Large intestine (tissue), 3 donors: Measurements from ENCODE around the gene HLCS. TPM values are rescaled to one million over a fixed set of nuclear protein-coding genes. Genes with fewer than 3 reads are reported as not detected.

ENCODE experiments used
- DNase-seq, 2 donors: peaks; one replicate each; pipeline versions ENCODE4 v3.0.0 to v3.0.0-alpha.2; 2013
- H3K27ac ChIP-seq: one replicate; pipeline ENCODE4 v1.5.1; 2013; ENCODE audit warnings: low read length
- H3K27me3 ChIP-seq: 2 replicates; pipeline ENCODE4 v1.6.1; 2013; ENCODE audit warnings: low read length; ENCODE audit not compliant: control insufficient read depth, insufficient read depth
- H3K36me3 ChIP-seq: 2 replicates; pipeline ENCODE4 v1.6.1; 2013; ENCODE audit warnings: low read length; ENCODE audit not compliant: control insufficient read depth, insufficient read depth
- H3K4me1 ChIP-seq: one replicate; pipeline ENCODE4 v1.6.1; 2013; ENCODE audit warnings: low read length; ENCODE audit not compliant: control insufficient read depth, insufficient read depth
- H3K4me3 ChIP-seq: one replicate; pipeline ENCODE4 v1.5.1; 2013; ENCODE audit warnings: low read length
- H3K9me3 ChIP-seq: one replicate; pipeline ENCODE4 v1.6.1; 2013; ENCODE audit warnings: mild to moderate bottlenecking, low read depth, low read length, moderate library complexity; ENCODE audit not compliant: control insufficient read depth
- whole genome bisulfite sequencing: methylation state at CpG from one replicate; pipeline ENCODE4 v1.1.5; 2013; ENCODE audit warnings: low lambda C conversion rate; ENCODE audit not compliant: insufficient coverage; 5-methylcytosine and 5-hydroxymethylcytosine counted together
- polyA plus RNA-seq: library from polyadenylated mRNA; unstranded; fragments of 120-200 nt; gene quantifications from one replicate; pipeline ENCODE4 v1.2.1, GENCODE V29; 2013

The HLCS gene
- polyA plus RNA-seq, 1 donor, result 12.5 TPM

DNA sequence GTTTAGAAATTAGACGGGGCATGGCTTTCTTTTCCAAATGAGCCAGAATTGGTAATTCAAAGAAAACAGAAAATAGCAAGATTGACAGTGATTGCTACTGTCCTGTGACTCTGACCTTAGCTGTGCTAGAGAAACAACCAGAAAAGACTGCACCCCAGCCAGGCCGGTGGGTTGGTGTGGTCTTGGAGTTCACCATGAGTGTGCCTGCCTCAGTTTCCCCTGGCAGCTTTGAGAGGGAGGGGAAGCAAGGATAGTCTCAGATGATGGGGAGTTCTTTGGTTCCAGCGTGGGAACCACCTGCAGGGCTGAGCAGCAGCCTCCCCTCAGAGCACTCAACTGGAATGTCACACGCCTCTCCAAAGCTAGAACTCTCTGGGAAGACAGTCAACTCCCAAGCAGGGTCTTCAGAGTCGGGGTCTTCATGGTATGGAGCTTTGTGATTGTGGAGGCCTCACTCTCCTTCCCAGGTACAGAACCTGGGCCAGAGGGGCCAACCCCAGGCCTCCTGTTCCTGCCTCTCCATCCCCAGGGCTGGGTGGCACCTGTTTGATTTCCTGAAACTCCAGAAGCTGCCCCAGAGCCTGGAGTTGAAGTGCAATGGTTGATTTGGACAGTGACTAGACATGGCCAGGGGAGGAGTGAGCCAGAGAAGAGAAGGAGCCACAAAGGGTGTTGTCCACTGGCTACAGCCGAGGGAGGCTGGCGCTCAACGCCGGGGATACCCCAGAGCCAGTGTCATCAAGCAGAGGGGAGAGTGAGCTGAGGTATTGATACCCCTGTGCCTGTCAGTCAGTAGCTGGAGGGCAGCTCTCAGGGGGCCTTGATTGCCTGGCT, 231.9 kb downstream of the HLCS start:
- H3K4me3 ChIP-seq, result no peak overlapping the region

DNA sequence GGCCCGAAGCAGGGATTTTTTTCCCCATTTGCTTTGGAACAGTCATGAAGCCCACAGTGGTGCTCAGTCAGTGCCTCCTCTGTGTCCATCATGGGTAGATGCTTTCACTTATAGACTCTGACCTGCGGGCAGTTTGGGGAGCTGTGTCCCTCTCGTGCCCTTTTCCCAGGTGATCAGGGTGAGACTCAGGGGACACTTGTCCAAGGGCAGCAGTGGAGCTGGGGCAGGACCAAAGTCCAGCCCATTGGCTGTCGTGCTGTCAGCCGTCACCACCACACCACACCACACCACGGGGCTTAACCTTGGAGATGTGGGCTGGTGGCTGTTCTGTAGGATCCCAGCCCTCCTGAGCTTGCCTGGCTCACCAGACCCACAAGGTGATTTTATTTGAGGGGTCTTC, 232.6 kb downstream of the HLCS start:
- DNase-seq, result no peak
- no peak overlapping the region for H3K4me3 ChIP-seq
- H3K27me3 ChIP-seq, result peaks cover 30% of the 10 kb centered on the region
- H3K9me3 ChIP-seq, result no peaks in the 10 kb centered on the region
- WGBS, result no CpG with 5 or more reads among the region's 6 CpGs
- no peak overlapping the region for H3K27ac ChIP-seq
- no peaks in the 10 kb centered on the region for H3K36me3 ChIP-seq
- no peaks in the 10 kb centered on the region for H3K4me1 ChIP-seq

More for the DNA sequence above, 231.9 kb downstream of the HLCS start:
- Histone ChIP-seq H3K27ac (no peak overlapping the region), H3K4me1 (no peaks in the 10 kb centered on the region), H3K36me3 (no peaks in the 10 kb centered on the region), H3K27me3 (peaks cover 26% of the 10 kb centered on the region), H3K9me3 (no peaks in the 10 kb centered on the region)
- no peak for DNase-seq
- 100% methylated on average over 1 of the region's 9 CpGs for WGBS

DNA sequence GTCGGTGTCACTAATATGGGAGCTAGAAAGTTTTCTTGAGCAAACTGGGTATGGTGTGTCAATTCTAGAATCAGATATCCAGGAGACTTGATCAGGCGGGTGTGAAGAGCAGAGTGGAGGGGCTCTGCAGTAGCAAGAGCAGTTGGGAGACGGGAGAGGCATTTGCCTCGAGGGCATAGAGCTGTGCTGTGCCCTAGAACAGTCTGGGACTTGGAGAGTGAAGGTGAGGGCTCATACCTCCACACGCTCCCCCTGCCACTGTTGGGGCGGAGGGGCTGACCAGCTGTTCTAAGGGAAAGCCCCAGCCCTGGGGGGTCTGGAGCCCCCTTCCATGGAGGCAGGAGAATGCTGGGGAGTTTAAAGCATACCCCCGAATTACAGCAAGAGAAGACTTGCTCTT, 233.7 kb downstream of the HLCS start:
- H3K9me3 ChIP-seq, result no peaks in the 10 kb centered on the region
- H3K36me3 ChIP-seq, result no peaks in the 10 kb centered on the region
- WGBS, result no CpG with 5 or more reads among the region's 7 CpGs
- H3K4me1 ChIP-seq, result no peaks in the 10 kb centered on the region
- no peak for DNase-seq
- H3K27me3 ChIP-seq, result peaks cover 31% of the 10 kb centered on the region
- H3K4me3 ChIP-seq, result no peak overlapping the region
- no peak overlapping the region for H3K27ac ChIP-seq

DNA sequence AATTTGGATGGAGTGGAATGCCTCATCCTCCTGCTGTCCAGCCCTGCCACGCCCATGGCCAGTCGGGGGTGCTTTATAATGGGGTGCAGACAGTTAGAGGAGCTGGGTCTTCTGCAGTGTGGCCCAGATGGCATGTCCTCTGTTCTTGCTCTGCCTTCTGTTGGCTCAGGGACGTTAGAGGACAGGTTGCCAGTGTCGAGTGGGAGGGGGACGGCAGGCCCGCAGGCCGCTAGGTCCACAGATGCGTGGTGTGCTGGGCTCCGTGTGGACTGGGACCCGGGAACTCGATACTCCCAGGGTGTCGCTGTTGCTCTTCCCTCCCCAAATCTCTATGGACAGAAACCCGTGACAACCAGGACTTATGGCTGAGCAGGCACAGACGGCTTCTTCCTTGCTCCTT, 234.3 kb downstream of the HLCS start:
- Histone ChIP-seq H3K9me3 (no peaks in the 10 kb centered on the region), H3K27ac (no peak overlapping the region), H3K36me3 (no peaks in the 10 kb centered on the region), H3K4me1 (no peaks in the 10 kb centered on the region), H3K27me3 (peaks cover 31% of the 10 kb centered on the region), H3K4me3 (no peak overlapping the region)
- WGBS, result no CpG with 5 or more reads among the region's 14 CpGs
- DNase-seq, result no peak

DNA sequence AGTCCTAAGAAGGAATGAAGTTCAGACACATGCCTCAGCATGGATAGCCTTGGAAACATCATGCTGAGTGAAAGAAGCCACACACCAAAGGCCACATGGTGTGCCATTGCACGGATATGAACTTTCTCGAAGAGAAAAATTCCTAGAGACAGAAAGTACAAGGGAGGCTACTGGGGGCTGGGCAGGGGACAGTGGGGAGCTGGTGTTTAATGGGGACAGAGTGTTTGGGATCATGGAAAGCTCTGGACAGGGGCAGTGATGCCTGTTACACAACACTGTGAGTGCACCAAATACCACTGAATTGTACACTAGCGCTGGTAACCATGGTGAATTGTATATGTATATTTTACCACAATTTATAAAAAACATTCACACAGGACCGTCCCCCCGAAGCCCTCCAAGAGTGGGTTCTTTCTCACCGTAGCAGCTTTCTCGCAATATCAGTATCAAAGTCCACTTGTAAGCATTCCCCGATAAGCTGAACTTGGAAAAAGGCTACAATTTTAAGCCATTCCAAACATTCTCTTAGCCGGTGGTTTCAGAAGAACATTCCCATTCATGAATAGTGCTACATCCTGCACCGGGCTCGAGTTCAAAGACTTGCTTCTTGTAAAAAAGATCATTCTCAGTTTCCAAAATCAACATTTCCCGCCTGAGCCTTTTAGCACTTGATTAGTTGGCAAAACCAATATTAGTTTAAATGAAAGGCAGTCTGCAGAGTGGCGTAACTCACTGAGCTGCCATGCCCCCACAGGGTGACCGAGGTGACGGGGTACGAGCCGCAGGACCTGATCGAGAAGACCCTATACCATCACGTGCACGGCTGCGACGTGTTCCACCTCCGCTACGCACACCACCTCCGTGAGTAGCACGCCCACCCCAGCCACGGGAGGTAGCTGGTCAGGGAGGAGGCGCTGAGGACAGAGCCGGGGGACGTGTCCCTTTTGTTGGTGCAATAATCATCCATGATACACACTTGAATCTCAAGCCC, 235.9 kb downstream of the HLCS start:
- no peak overlapping the region for H3K27ac ChIP-seq
- no peaks in the 10 kb centered on the region for H3K4me1 ChIP-seq
- H3K27me3 ChIP-seq, result peaks cover 28% of the 10 kb centered on the region
- H3K4me3 ChIP-seq, result no peak overlapping the region
- DNase-seq, result no peak
- no peaks in the 10 kb centered on the region for H3K9me3 ChIP-seq
- H3K36me3 ChIP-seq, result no peaks in the 10 kb centered on the region
- no CpG with 5 or more reads among the region's 30 CpGs for WGBS

DNA sequence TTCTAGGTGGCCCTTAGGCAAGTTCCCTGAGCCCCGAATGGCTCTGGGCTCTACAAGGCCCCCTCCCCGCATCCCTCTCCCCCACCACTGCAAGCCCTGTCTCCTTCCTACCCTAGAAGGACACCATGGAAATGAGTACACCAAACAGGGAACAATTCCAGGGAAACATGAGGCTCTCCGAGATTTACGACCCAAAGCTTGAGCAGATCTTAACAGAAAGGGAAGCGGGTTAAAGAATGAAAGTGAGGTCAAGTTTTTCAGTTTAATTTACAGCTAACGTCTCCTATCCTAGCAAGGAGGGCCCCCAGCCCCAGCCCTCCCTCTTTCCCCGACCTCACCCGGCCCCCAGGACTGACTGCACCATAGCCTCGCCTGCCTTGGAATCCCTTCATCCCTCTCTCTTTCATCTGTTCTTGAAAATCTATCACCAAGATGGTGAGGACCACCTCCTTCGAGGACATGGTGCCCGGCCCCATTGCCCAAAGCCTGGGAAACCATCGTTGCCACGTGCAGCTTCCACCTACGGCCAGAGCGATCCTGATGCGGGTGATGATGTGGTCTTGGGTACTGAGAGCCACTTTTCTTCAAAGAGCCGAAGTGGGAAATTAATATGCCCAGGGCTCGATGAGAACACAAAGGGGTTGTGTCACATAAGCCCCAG, 237.0 kb downstream of the HLCS start:
- no CpG with 5 or more reads among the region's 18 CpGs for WGBS
- no peak overlapping the region for H3K4me3 ChIP-seq

DNA sequence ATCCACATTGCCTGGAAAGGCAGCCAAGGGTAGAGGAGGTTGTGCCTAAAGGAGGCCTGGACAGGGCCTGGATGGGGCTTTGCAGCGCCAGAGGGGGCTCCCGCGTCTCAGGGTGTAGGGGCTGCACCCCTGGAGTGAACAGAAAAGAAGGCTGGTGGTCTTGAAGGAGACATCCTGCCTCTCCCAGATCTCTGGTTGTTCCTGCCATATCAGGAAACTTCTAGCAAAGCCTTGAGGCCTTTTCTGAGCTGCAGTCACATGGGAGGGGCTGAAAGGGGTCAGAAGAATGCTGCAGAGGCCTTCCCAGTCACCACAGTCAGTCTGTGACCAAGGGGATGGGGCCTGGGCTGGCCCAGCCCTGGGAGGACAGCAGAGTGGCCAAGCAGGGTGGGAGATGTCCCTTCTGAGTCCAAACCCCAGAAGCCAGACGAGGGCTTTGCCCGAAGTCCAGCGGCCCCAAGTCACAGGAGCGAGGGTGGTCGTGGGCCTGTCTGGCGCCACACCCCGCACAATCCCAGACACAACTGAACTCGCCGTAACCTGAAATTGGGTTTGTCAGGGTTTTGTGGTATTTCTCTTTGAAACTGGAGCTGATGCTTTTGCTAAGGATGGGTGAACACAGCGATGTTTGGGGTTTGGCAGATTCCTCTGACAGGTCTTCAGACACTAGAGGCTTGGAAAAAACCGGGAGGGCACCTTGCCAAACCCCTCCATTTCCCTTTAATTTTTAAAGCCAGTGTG, 237.9 kb downstream of the HLCS start:
- H3K4me1 ChIP-seq, result no peaks in the 10 kb centered on the region
- no peaks in the 10 kb centered on the region for H3K9me3 ChIP-seq
- no peak overlapping the region for H3K4me3 ChIP-seq
- no peak overlapping the region for H3K27ac ChIP-seq
- H3K27me3 ChIP-seq, result peaks cover 28% of the 10 kb centered on the region
- no peak for DNase-seq
- H3K36me3 ChIP-seq, result no peaks in the 10 kb centered on the region
- 100% methylated on average over 3 of the region's 14 CpGs for WGBS

More for the DNA sequence above, 237.0 kb downstream of the HLCS start:
- Histone ChIP-seq H3K9me3 (no peaks in the 10 kb centered on the region), H3K27ac (no peak overlapping the region), H3K4me1 (no peaks in the 10 kb centered on the region), H3K27me3 (peaks cover 28% of the 10 kb centered on the region), H3K36me3 (no peaks in the 10 kb centered on the region)
- DNase-seq, result no peak

DNA sequence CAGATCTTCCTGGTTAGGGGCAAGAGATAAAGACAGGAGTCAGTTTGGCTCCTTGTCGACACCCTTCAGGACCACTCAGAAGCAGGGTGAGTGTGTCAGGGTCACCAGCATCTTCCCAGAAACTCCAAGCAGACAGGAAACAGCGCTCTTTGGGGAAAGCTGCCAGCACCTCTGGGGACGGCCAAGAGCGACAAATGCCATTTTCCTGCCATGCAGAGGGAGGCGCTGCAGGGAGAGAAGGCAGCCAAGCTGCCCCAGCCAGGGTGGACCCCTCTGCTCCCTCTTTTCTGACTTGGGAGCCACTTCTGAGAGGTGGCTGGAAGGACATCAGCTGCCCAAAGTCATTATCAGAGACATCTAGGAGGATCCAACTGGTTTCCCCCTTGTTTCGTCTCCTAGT, 238.6 kb downstream of the HLCS start:
- Histone ChIP-seq H3K9me3 (no peaks in the 10 kb centered on the region), H3K4me1 (no peaks in the 10 kb centered on the region), H3K27ac (no peak overlapping the region), H3K36me3 (no peaks in the 10 kb centered on the region), H3K4me3 (no peak overlapping the region), H3K27me3 (peaks cover 28% of the 10 kb centered on the region)
- DNase-seq, result no peak
- no CpG with 5 or more reads among the region's 6 CpGs for WGBS

DNA sequence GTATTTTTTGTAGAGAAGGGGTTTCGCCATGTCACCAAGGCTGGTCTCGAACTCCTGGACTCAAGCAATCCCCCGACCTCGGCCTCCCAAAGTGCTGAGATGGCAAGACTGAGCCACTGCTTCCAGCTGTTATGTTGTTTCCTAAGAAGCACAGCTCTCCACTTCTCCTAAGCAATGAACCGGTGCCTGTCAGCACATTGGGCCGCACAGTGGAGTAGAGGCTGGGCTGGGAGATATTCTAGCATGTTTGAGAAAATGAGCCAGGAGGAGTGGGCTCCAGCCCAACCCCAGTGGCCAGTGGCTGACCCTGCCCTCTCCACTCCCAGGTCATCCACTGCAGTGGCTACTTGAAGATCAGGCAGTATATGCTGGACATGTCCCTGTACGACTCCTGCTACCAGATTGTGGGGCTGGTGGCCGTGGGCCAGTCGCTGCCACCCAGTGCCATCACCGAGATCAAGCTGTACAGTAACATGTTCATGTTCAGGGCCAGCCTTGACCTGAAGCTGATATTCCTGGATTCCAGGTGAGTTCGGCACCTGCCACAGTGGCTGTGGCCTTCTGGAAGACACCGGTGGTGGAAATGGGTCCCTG, 240.6 kb downstream of the HLCS start:
- DNase-seq, result no peak
- no peak overlapping the region for H3K4me3 ChIP-seq
- no peaks in the 10 kb centered on the region for H3K4me1 ChIP-seq
- H3K9me3 ChIP-seq, result no peaks in the 10 kb centered on the region
- no CpG with 5 or more reads among the region's 12 CpGs for WGBS
- peaks cover 13% of the 10 kb centered on the region for H3K27me3 ChIP-seq
- H3K27ac ChIP-seq, result no peak overlapping the region
- no peaks in the 10 kb centered on the region for H3K36me3 ChIP-seq
